Small intestine (tissue), 7 donors: ENCODE data around the gene TBC1D12. TPM values are rescaled to one million over a fixed set of nuclear protein-coding genes. Genes with fewer than 3 reads are reported as not detected.
A peak's percentile ranks its signal among the peaks of the same experiment; 100 is the strongest.

ENCODE experiments used
- DNase-seq, 2 donors: peaks; one replicate each; pipeline versions ENCODE4 v3.0.0 to v3.0.0-alpha.2; 2013
- FAIRE-seq: peaks from 2 replicates; lab custom pipeline; 2012; peaks lifted over from hg19 to GRCh38; lab: Jason Lieb, UNC
- H3K27ac ChIP-seq, 3 donors: one replicate each; pipeline ENCODE4 v1.5.1; 2013; ENCODE audit warnings: low read length in 2 of 3, mild to moderate bottlenecking in 2 of 3, control low read depth in 1 of 3, inconsistent platforms in 1 of 3, low read depth in 1 of 3, moderate library complexity in 1 of 3
- H3K27me3 ChIP-seq, 3 donors: one replicate each; pipeline ENCODE4 v1.6.1; 2013; ENCODE audit warnings: low read length in 3 of 3, inconsistent platforms in 1 of 3; ENCODE audit not compliant: control insufficient read depth in 3 of 3, insufficient read depth in 3 of 3
- H3K36me3 ChIP-seq, 3 donors: one replicate each; pipeline ENCODE4 v1.6.1; 2013; ENCODE audit warnings: low read length in 3 of 3, inconsistent platforms in 1 of 3, low read depth in 1 of 3, mild to moderate bottlenecking in 1 of 3, moderate library complexity in 1 of 3; ENCODE audit not compliant: control insufficient read depth in 3 of 3, insufficient read depth in 2 of 3
- H3K4me1 ChIP-seq, 3 donors: one replicate each; pipeline ENCODE4 v1.6.1; 2013; ENCODE audit warnings: low read length in 2 of 3, inconsistent platforms in 1 of 3, low read depth in 1 of 3, mild to moderate bottlenecking in 1 of 3, moderate library complexity in 1 of 3; ENCODE audit not compliant: control insufficient read depth in 3 of 3, insufficient read depth in 2 of 3
- H3K4me3 ChIP-seq, 3 donors: one replicate each; pipeline ENCODE4 v1.5.1; 2013; ENCODE audit warnings: low read length in 3 of 3, control low read depth in 1 of 3, inconsistent platforms in 1 of 3, low read depth in 1 of 3, mild to moderate bottlenecking in 1 of 3, moderate library complexity in 1 of 3
- H3K9me3 ChIP-seq, 2 donors: one replicate each; pipeline ENCODE4 v1.6.1; 2013; ENCODE audit warnings: low read depth in 1 of 2, low read length in 1 of 2; ENCODE audit not compliant: control insufficient read depth in 2 of 2, insufficient read depth in 1 of 2
- WGBS, 3 donors: extraction: QIAGEN DNeasy Blood & Tissue Kit; methylation state at CpG; one replicate each; pipeline ENCODE4 v1.1.7; 2013; 5-methylcytosine and 5-hydroxymethylcytosine counted together
- polyA plus RNA-seq, 4 donors: library from polyadenylated mRNA; stranded (reverse) in 3 of 4; unstranded in 1 of 4; fragments of 200-250 nt in 3 of 4; fragments of 120-200 nt in 1 of 4; gene quantifications; one replicate each; pipeline versions ENCODE4 v1.2.1 to v1.2.3, GENCODE V29; 2013
- donor health status: healthy with polysubstance abuse.
- donor health status: control.
- donor health status: control.
- donor health status: Bipolar disorder and iron deficiency.
- donor health status: healthy.

TBC1D12 gene
- polyA plus RNA-seq, 4 donors: 6.4 to 17.7 (median 13.3) TPM

GRCh38 chr10:94397549-94398370 is 4.6 kb upstream of the TBC1D12 start:
- Histone ChIP-seq H3K27me3 (no peaks in the 10 kb centered on the region), H3K27ac (no peak overlapping the region), H3K4me1 (peaks cover 0 to 2% (median 0%) of the 10 kb centered on the region in 3 donors), H3K9me3 (no peaks in the 10 kb centered on the region), H3K36me3 (no peaks in the 10 kb centered on the region), H3K4me3 (no peak overlapping the region)
- DNase-seq (no peak), FAIRE-seq (no peak)
- 59 to 64% (median 62%) methylated on average over 12 of the region's 12 CpGs for WGBS, 3 donors

GRCh38 chr10:94398762-94399161 is 3.6 kb upstream of the TBC1D12 start:
- WGBS, 3 donors: 86 to 96% (median 87%) methylated on average over 6 of the region's 6 CpGs
- no peaks in the 10 kb centered on the region for H3K27me3 ChIP-seq
- H3K9me3 ChIP-seq: no peaks in the 10 kb centered on the region
- DNase-seq (no peak), FAIRE-seq (no peak)
- H3K36me3 ChIP-seq: no peaks in the 10 kb centered on the region
- no peak overlapping the region for H3K4me3 ChIP-seq
- no peak overlapping the region for H3K27ac ChIP-seq
- H3K4me1 ChIP-seq: peaks cover 0 to 2% (median 0%) of the 10 kb centered on the region in 3 donors

- WGBS, 3 donors: 0 to 1% (median 0%) methylated on average over 41 to 77 of the region's 77 CpGs
- Histone ChIP-seq H3K27ac (peak overlapping the region; percentile 92 to 98 (median 97)), H3K9me3 (no peaks in the 10 kb centered on the region), H3K36me3 (no peaks in the 10 kb centered on the region), H3K4me3 (peak overlapping the region; percentile 79 to 99 (median 88)), H3K27me3 (no peaks in the 10 kb centered on the region), H3K4me1 (peaks cover 0 to 4% (median 0%) of the 10 kb centered on the region in 3 donors)
- peak in 1 of 2 donors; percentile 40 for DNase-seq
- no peak for FAIRE-seq
Observed at GRCh38 chr10:94402843-94403379, 570 bp downstream of the TBC1D12 start.

- H3K27me3 ChIP-seq: no peaks in the 10 kb centered on the region
- 0 to 2% (median 1%) methylated on average over 39 to 51 of the region's 51 CpGs for WGBS, 3 donors
- no peak for FAIRE-seq
- H3K4me1 ChIP-seq: peaks cover 0 to 4% (median 0%) of the 10 kb centered on the region in 3 donors
- H3K36me3 ChIP-seq: no peaks in the 10 kb centered on the region
- H3K4me3 ChIP-seq: peak overlapping the region; percentile 79 to 99 (median 88)
- DNase-seq: peak; percentile 84 to 85
- peak overlapping the region; percentile 92 to 98 (median 97) for H3K27ac ChIP-seq
- no peaks in the 10 kb centered on the region for H3K9me3 ChIP-seq
Observed at GRCh38 chr10:94403380-94404213, 1.3 kb downstream of the TBC1D12 start.

- no peak for FAIRE-seq
- Histone ChIP-seq H3K36me3 (no peaks in the 10 kb centered on the region), H3K4me1 (peaks cover 0 to 4% (median 0%) of the 10 kb centered on the region in 3 donors), H3K4me3 (no peak overlapping the region), H3K27me3 (no peaks in the 10 kb centered on the region), H3K9me3 (no peaks in the 10 kb centered on the region), H3K27ac (no peak overlapping the region)
- DNase-seq: no peak
Observed at GRCh38 chr10:94405406-94405805, 3.1 kb downstream of the TBC1D12 start.

GRCh38 chr10:94407668-94408067 is 5.3 kb downstream of the TBC1D12 start:
- H3K4me1 ChIP-seq: peaks cover 0 to 2% (median 0%) of the 10 kb centered on the region in 3 donors
- no peaks in the 10 kb centered on the region for H3K9me3 ChIP-seq
- H3K27me3 ChIP-seq: no peaks in the 10 kb centered on the region
- H3K27ac ChIP-seq: no peak overlapping the region
- no peak overlapping the region for H3K4me3 ChIP-seq
- H3K36me3 ChIP-seq: no peaks in the 10 kb centered on the region
- DNase-seq (peak in 1 of 2 donors; percentile 21), FAIRE-seq (no peak)
- 69 to 73% (median 70%) methylated on average over 3 of the region's 3 CpGs for WGBS, 3 donors

GRCh38 chr10:94409021-94409657 is 6.8 kb downstream of the TBC1D12 start:
- Histone ChIP-seq H3K36me3 (no peaks in the 10 kb centered on the region), H3K4me1 (peaks cover 0 to 2% (median 0%) of the 10 kb centered on the region in 3 donors), H3K27ac (no peak overlapping the region), H3K9me3 (no peaks in the 10 kb centered on the region), H3K27me3 (no peaks in the 10 kb centered on the region), H3K4me3 (no peak overlapping the region)
- WGBS, 3 donors: 75 to 93% (median 83%) methylated on average over 7 of the region's 7 CpGs
- DNase-seq (no peak), FAIRE-seq (no peak)

GRCh38 chr10:94411304-94411703 is 9.0 kb downstream of the TBC1D12 start:
- H3K36me3 ChIP-seq: no peaks in the 10 kb centered on the region
- no peak overlapping the region for H3K4me3 ChIP-seq
- no peaks in the 10 kb centered on the region for H3K9me3 ChIP-seq
- no peaks in the 10 kb centered on the region for H3K27me3 ChIP-seq
- DNase-seq (no peak), FAIRE-seq (no peak)
- H3K27ac ChIP-seq: no peak overlapping the region
- peaks cover 0 to 2% (median 0%) of the 10 kb centered on the region in 3 donors for H3K4me1 ChIP-seq
- WGBS, 3 donors: 85 to 97% (median 96%) methylated on average over 3 of the region's 3 CpGs
